MG63 (cell line): ENCODE data around the gene RGS7BP. TPM values are rescaled to one million over a fixed set of nuclear protein-coding genes. Genes with fewer than 3 reads are reported as not detected.
"Not testable (repeated sequence)": the region's sequence is repeated elsewhere in the genome, so short reads cannot be mapped to it uniquely, and the experiment has no call there.

Experiments
- DNase-seq: peaks from one replicate; pipeline ENCODE4 v3.0.0-alpha.2; 2020
- H3K27me3 ChIP-seq: fragments of 250-450 bp; sonication (Bioruptor Pico); 2 replicates; pipeline ENCODE4 v1.5.1; 2020; ENCODE audit warnings: mild to moderate bottlenecking, moderate library complexity
- H3K36me3 ChIP-seq: fragments of 250-450 bp; sonication (Bioruptor Pico); 2 replicates; pipeline ENCODE4 v1.5.1; 2020; ENCODE audit warnings: mild to moderate bottlenecking, moderate library complexity
- H3K4me3 ChIP-seq: fragments of 250-450 bp; sonication (Bioruptor Pico); 2 replicates; pipeline ENCODE4 v1.5.1; 2020; ENCODE audit warnings: mild to moderate bottlenecking, moderate library complexity
- H3K9me3 ChIP-seq: fragments of 250-450 bp; sonication (Bioruptor Pico); 2 replicates; pipeline ENCODE4 v1.5.1; 2020; ENCODE audit warnings: mild to moderate bottlenecking, moderate library complexity
- total RNA-seq: library from RNA; depleted of rRNA; stranded (reverse); fragments of >200 nt; shearing (Covaris generic); gene quantifications from 2 replicates; pipeline ENCODE4 v1.2.3, GENCODE V29; 2014; ENCODE audit warnings: low replicate concordance

Gene RGS7BP
- total RNA-seq, 1 experiment from 2014 or later = not detected

DNA sequence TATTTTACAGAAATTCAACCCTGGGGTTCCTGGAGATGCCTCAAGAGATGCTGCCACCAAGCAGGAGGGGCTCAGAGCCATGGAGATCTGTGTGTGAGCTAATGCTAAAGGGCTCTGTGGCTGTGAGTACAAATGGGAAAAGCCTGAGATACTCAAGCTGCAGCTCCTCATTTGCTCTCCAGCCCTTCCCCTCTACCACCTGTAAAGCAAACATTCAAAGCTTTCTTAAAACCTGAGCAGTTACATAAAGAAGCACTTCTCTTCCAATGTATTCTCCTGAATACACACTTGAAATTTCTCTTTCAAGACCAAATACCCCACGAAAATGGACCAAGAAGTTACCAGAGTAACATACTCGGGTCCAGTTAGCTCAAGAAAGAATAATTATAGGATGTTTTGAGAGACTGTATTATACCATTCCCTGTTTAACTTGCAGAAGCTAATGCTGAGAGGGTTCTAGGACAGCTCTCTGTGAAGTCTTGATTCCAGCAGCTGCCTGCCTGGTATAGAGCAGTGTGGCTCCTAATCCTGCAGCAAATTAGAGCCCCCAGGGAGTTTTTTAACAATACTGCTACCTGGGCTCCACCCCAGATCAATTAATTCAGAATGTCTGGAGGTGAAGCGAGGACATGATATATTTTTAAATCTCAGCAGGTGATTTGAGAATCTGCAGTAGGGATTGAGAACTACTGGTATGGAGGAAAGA, 21.1 kb downstream of the RGS7BP start:
- Histone ChIP-seq H3K27me3 (no peaks in the 10 kb centered on the region; the same call in 1 of the 2 replicates), H3K9me3 (no peaks in the 10 kb centered on the region), H3K4me3 (no peak overlapping the region), H3K36me3 (no peaks in the 10 kb centered on the region)
- DNase-seq = no peak

DNA sequence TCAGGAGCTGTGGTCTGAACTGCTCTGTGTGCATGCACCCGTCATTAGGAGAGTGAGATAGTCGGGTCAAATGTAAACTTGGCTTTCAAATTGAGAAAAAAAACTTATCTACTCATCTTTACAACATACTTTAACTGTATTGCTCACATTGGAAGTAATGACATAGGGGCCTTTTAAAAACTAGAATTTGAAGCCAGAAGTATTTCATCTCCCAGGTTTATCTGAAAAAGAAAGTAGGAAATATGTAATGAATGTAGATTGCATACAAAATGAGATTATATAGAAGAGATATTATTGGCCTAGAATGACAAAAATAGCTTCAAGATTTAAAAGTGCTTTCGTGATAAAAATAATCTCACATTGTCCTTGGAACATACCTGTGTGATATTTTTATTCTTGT, 24.3 kb downstream of the RGS7BP start:
- no peak for DNase-seq
- H3K36me3 ChIP-seq = no peaks in the 10 kb centered on the region
- no peak overlapping the region for H3K4me3 ChIP-seq
- no peaks in the 10 kb centered on the region for H3K9me3 ChIP-seq
- H3K27me3 ChIP-seq = no peaks in the 10 kb centered on the region; the same call in 1 of the 2 replicates

DNA sequence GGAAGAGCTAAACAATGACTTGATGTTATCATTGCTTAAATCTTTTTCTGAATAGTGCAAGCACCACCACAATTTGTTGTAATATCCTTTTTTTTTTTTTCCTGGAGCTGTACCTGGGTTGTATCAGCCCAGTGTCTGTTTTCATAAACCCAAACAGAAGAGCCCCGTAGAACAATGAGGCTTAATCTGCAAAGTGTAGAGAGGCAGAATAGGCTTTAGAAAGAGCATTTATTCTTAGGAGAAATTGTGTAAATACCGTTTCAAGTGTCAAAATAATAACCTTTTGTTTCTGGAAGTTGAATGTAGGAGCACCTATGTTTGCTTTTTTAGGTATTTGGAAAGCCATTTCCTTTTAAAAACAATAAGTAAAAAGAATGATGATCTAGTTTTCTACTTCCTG, 26.4 kb downstream of the RGS7BP start:
- no peaks in the 10 kb centered on the region; the same call in 1 of the 2 replicates for H3K27me3 ChIP-seq
- no peaks in the 10 kb centered on the region for H3K9me3 ChIP-seq
- H3K4me3 ChIP-seq = no peak overlapping the region
- H3K36me3 ChIP-seq = no peaks in the 10 kb centered on the region
- no peak for DNase-seq

DNA sequence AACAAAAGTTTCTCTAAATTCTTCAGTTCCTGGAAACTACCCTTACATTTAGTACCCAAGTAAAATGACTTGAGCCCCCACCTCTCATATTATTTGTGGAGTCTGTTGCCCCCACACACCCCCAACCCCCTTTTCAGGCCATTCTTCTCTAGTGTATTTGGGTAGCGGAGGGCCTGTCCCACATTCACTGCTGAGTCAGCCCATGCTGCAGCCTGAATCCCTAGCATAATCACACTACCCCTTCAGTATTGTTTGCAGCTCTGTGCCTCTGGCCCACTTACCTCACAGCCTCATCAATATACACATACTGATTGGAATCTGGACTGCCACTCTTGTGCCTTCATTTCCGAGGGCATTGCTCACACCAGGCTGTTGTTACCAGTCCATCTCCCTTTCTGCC, 26.8 kb downstream of the RGS7BP start:
- no peak for DNase-seq
- Histone ChIP-seq H3K27me3 (no peaks in the 10 kb centered on the region; the same call in 1 of the 2 replicates), H3K36me3 (no peaks in the 10 kb centered on the region)

DNA sequence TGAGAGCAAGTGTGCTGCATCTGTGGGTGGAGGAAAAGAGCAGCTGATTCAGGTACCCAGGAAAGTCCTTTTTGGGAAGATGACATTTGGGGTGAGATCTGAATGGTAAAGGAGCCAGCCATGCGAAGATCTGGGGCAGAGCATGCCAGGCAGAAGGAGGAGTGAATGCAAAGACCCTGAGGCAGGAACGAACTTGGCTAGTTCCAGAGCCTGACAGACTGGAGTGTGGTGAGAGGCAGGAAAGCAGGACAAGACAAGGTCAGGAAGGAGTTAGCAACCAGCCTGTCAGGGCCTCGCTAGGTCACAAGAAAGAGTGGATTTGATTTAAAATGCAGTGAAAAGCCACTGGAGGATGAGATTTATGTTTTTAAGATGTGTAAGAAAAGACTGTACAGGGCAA, 28.2 kb downstream of the RGS7BP start:
- H3K4me3 ChIP-seq = no peak overlapping the region
- DNase-seq = no peak
- H3K9me3 ChIP-seq = no peaks in the 10 kb centered on the region
- no peaks in the 10 kb centered on the region for H3K36me3 ChIP-seq
- no peaks in the 10 kb centered on the region; the same call in 1 of the 2 replicates for H3K27me3 ChIP-seq

More for the DNA sequence above, 26.8 kb downstream of the RGS7BP start:
- Histone ChIP-seq H3K4me3 (no peak overlapping the region), H3K9me3 (no peaks in the 10 kb centered on the region)

DNA sequence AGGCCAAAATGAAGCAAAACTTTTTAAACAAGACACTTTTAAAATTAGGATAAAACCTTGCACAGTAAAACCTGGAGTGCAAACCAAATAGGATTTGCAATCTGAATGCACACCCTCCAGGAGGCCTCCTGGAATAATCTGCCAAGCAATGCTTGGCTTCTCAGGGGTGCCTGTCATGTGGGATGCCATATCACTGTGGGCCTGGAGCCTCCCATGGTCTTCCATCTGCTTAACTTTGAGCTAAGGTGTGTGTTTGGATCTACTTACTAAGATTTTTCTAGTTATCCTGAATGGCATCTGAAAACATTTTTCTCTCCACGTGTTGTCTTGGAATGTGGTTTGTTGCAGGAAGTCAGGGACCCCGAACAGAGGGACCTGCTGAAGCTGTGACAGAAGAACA, 52.1 kb downstream of the RGS7BP start:
- DNase-seq = no peak
- Histone ChIP-seq H3K4me3 (no peak overlapping the region), H3K27me3 (peaks cover 4% of the 10 kb centered on the region), H3K36me3 (no peaks in the 10 kb centered on the region), H3K9me3 (no peaks in the 10 kb centered on the region)

DNA sequence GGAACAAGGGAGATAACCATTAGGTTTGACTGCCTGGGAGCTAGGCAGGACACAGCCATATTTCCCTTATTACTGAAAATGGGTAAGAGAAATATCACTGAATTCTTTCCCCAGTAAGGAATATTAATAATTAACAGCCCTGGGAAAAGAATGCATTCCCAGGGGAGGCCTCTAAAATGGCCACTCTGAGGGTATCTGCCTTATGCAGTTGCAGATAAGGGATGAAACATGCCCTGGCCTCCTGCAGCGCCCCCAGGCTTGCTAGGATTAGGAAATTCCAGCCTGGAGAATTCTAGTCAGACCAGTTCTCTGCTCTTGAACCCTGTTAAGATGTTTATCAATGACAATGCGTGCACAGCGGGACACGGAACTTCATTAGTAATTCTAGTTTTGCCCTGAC, 52.8 kb downstream of the RGS7BP start:
- DNase-seq, H3K36me3 ChIP-seq, H3K27me3 ChIP-seq, H3K9me3 ChIP-seq, H3K4me3 ChIP-seq: not testable (repeated sequence)

DNA sequence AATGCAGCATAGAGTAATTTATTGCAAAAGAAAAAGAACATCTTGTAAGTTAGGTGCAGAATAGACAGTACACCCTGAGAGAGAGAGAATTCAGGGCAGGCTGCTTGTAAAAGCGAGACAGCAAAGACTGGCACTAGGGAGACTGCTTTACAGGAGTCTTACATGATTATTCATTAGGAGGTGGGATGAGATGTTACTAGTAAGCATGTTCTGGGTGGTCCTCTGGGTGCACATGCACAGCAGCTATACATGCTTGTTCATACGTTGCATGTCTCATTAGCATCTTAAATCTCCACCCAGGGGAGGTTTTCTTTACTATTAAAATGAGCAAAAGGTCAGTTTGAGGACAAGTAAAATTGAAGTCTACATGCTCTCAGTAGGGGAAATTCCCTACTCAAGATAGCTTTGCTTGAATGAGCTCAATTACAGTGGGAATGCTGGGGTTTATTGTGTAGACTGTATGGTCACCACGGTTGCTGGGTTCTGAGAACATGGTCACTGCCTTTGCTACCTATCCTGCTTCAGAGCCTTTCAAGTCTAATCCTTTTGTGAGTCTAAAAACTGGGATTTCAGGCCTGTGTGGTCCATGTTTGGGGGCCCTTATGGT, 60.6 kb downstream of the RGS7BP start:
- Histone ChIP-seq H3K36me3 (no peaks in the 10 kb centered on the region), H3K9me3 (no peaks in the 10 kb centered on the region), H3K4me3 (no peak overlapping the region), H3K27me3 (no peaks in the 10 kb centered on the region)
- no peak for DNase-seq

DNA sequence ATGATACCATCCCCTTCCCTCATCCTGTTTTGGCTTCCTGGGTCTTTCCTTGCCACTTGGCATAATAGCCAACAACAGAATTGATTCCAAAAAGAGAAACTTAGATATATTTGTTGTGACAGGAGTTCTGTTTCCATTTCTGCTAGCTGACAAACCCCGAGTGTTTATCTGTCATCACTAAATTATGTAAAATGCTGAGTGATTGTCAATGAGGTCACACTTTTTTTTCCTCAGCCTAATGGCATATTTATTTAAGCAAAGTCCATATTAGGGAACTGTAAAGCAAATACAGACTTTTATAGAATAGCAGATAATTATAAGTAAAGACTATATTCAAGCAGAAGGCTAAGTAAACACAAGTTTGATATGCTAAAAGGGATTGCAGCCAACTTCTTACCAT, 64.0 kb downstream of the RGS7BP start:
- Histone ChIP-seq H3K9me3 (no peaks in the 10 kb centered on the region), H3K4me3 (no peak overlapping the region), H3K36me3 (no peaks in the 10 kb centered on the region), H3K27me3 (no peaks in the 10 kb centered on the region)
- no peak for DNase-seq

DNA sequence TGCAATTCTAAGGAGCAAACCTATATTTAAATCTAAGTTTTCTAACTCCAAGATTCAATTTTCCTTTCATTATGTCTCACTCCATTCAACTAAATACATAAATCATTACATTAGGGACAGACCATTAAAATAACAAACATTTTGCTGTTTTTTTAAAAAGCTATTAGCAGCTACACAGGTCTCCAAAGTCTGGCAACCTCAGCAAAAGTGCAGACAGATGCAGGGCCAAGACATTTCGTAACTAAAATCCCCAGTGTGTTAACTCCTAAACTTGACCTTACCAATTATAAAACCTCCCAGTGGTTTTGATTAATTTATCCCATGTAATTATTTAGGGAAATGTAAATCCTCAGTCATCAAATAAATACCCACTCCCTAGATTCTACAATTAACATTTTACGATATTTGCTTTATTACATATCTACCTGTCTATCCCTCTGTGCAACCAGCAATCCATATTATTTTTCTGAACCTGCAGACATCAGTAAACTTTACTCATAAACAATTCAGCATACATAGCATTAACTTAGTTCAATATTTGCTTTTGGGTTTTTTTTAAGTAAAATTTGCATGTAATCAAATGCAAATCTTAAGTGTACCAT, 64.7 kb downstream of the RGS7BP start:
- DNase-seq = no peak
- H3K36me3 ChIP-seq = no peaks in the 10 kb centered on the region
- H3K4me3 ChIP-seq = no peak overlapping the region
- H3K9me3 ChIP-seq = no peaks in the 10 kb centered on the region
- H3K27me3 ChIP-seq = no peaks in the 10 kb centered on the region

DNA sequence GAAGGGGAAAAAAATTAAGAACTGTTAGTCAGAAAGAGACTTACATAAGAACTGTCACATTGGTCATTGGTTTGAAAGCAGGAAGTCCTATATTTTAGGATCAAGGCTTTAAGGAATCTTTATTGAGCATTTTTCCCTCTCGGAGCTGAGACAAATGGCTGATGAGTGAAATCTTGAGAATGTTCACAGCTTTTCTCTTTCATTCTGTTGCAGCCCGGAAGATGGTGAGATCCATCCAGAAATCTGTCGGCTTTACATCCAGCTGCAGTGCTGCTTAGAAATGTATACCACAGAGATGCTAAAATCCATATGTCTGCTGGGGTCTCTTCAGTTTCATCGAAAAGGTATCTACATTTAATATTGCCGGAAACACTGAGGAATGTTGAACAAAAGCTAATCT, 69.7 kb downstream of the RGS7BP start:
- Histone ChIP-seq H3K36me3 (no peaks in the 10 kb centered on the region), H3K4me3 (no peak overlapping the region), H3K9me3 (no peaks in the 10 kb centered on the region), H3K27me3 (peaks cover 3% of the 10 kb centered on the region; the same call in 1 of the 2 replicates)
- no peak for DNase-seq

DNA sequence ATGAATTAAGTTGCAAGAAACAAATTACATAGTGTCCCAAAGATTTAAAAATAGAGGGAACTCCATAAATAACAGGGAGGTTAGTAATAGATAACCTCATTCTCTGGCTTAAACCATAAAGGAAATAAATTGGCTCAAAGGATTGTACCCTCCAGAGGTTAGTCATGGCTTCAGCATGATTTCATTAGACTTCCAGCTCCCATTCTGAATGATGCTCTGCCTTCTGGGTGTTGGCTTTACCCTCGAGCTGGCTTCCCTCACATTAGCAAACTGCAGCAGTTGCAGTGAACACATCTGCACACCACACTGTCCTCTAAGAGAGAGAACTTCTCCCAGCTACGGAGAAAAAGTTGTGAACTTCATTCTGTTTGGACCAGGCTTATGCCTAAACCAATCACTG, 70.4 kb downstream of the RGS7BP start:
- no peaks in the 10 kb centered on the region for H3K36me3 ChIP-seq
- no peaks in the 10 kb centered on the region for H3K9me3 ChIP-seq
- no peak overlapping the region for H3K4me3 ChIP-seq
- peaks cover 3% of the 10 kb centered on the region; the same call in 1 of the 2 replicates for H3K27me3 ChIP-seq
- DNase-seq = peak; percentile 20

DNA sequence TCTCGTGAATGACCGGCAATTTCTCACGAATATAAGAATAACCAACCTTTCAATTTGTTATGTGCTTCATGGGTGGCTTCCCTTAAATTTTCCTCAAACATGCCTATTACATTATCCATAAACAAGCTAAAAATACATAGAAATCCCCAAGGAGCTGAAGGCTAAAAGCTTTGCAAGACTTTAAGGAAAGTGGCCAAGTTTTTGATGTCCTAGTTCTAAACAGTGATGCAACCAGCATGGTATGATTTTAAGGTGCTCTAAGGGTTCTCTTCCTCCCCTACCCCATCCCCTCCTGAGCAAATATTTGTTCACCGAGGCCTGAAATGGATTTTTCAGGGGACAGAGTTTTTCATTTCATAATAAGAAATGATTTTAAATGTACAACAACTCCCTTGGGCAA, 79.8 kb downstream of the RGS7BP start:
- peaks cover 5% of the 10 kb centered on the region for H3K27me3 ChIP-seq
- H3K4me3 ChIP-seq = no peak overlapping the region
- no peaks in the 10 kb centered on the region for H3K9me3 ChIP-seq
- no peaks in the 10 kb centered on the region for H3K36me3 ChIP-seq
- DNase-seq = no peak

DNA sequence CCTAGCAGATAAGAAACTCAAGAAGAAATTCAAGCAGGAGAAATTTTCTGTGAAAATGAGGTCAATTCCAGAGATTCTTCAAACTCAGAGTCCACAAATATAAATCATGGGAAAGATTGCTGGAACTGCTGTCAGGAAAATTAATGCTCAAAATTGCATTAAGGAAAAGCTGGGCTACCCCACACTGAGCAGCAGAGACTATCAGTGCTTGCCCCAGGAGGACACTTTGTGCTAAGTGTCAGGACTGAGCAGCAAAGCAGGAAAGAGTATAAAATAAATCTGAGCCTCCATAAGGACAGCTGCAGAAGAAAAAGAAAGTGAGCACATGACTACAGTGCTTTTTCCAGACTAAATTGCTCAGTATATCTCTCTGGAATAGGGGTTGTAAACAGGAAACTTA, 81.6 kb downstream of the RGS7BP start:
- no peak for DNase-seq
- Histone ChIP-seq H3K27me3 (peaks cover 5% of the 10 kb centered on the region), H3K4me3 (no peak overlapping the region), H3K36me3 (no peaks in the 10 kb centered on the region), H3K9me3 (no peaks in the 10 kb centered on the region)

DNA sequence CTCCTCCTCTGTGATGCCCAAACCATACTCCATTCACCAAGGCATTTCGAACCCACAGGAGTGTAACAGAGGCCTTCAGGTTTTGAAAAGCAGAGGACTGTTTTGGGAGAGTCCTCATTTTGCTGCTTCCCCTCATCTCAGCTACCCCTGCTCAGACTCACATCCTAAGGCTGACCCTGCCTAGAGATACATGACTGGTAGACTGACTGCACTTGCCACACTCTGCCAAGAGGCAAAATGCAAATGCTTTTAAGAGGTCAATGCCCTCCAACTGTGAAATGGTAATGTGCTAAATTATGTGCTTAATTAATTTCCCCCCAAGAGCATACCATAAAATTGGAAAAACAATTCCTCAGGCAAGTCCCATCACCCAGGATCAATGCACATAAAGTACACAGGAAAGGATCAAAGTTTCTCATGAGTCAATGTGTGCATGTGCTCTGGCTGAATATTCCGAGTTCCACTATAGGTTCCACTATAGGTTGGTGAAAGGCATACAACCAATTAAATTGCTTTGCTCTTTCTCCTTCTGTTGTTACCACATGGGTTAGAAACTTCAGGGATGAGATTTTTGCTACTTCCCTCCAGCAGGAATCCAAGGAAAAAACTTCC, 87.0 kb downstream of the RGS7BP start:
- no peak for DNase-seq
- H3K9me3 ChIP-seq = no peaks in the 10 kb centered on the region
- peaks cover 2% of the 10 kb centered on the region; the same call in 1 of the 2 replicates for H3K27me3 ChIP-seq
- H3K4me3 ChIP-seq = no peak overlapping the region
- H3K36me3 ChIP-seq = no peaks in the 10 kb centered on the region

DNA sequence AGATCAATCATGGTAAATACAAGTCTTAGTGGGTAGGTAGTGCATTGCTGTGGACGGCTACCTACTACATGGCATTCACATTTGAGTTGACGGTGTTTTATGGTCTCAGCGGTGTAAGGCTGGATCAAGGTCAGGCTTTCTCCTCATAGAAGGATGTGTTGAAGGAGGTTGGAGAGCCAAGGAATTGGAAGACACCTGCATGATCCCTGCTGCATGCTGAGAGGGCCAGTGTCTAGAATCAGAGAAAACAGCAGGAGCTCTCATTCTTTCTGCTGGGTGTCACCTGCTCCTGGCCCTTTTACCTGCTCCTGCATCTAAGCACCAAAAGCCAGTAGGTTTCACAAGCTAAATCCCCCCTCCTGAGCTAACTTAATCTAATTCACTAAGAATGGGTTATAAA, 88.2 kb downstream of the RGS7BP start:
- H3K4me3 ChIP-seq = no peak overlapping the region
- no peaks in the 10 kb centered on the region for H3K36me3 ChIP-seq
- peaks cover 2% of the 10 kb centered on the region; the same call in 1 of the 2 replicates for H3K27me3 ChIP-seq
- no peaks in the 10 kb centered on the region for H3K9me3 ChIP-seq
- no peak for DNase-seq

DNA sequence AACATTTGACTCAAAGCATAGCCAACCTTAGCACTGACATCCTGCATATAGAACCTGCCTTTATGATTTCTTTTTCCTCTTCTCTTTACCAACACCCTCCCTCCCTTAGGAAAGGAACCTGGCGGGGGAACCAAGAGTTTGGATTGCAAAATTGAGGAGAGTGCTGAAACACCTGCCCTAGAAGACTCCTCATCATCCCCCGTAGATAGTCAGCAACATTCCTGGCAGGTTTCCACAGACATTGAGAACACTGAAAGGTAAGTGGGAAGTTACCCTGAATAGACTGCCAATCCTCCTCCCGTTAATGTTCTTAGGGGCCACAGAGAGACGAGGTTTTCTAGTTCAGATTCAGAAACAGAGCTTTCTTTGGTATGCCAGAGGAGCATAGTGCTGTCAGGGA, 88.8 kb downstream of the RGS7BP start:
- Histone ChIP-seq H3K9me3 (no peaks in the 10 kb centered on the region), H3K4me3 (no peak overlapping the region), H3K27me3 (peaks cover 2% of the 10 kb centered on the region; the same call in 1 of the 2 replicates), H3K36me3 (no peaks in the 10 kb centered on the region)
- no peak for DNase-seq
